GM15510 (cell line): ENCODE data around the gene YPEL3.
A peak's percentile ranks its signal among the peaks of the same experiment; 100 is the strongest.

Experiments used
- POLR2A ChIP-seq: IDR thresholded peaks from 3 replicates; pipeline ENCODE4 v1.6.1; 2011; ENCODE audit warnings: borderline replicate concordance; ENCODE audit not compliant: insufficient read length; ENCODE audit errors: extremely low read depth

The YPEL3 gene

DNA sequence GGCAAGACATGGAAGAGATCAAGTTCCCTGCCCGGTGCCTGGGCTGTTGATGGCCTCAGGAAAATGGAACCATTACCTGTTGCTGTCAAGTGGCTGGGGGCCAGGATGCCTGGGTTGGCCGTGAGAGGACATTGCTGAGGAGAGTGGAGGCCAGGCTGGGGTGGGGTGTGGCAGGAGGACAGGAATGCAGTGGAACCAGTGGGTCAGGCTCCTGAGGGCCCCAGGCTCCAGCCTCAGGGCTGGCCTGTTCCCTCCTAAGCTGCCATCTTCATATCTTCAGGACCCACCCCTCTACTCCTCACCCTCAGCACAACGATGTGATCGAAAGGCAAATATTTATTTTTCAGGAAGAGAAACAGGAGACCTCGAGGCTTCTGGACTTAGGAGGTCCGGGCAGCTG is 8.5 kb upstream of the YPEL3 start:
- TF ChIP-seq POLR2A = no peak

DNA sequence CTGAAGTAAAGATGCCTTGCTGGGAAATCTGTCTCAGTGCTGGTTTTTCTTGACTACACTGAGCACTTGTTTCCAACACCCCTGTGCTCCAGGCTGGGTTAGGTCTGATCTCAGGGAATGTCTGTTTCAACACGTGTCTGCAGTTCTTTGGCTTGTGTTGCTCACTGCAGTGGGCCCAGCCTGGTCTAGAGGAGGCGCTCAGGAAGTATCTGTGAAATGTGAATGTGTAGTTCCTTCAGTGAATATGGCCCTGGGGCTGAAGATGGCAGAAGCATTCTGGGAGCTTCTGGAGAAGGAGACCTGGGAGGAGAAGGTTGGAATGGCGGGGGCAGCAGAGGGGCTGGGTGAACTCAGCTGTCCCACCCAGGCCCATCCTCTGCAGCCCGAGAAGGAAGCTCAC is 8.1 kb upstream of the YPEL3 start:
- no peak for TF ChIP-seq POLR2A

DNA sequence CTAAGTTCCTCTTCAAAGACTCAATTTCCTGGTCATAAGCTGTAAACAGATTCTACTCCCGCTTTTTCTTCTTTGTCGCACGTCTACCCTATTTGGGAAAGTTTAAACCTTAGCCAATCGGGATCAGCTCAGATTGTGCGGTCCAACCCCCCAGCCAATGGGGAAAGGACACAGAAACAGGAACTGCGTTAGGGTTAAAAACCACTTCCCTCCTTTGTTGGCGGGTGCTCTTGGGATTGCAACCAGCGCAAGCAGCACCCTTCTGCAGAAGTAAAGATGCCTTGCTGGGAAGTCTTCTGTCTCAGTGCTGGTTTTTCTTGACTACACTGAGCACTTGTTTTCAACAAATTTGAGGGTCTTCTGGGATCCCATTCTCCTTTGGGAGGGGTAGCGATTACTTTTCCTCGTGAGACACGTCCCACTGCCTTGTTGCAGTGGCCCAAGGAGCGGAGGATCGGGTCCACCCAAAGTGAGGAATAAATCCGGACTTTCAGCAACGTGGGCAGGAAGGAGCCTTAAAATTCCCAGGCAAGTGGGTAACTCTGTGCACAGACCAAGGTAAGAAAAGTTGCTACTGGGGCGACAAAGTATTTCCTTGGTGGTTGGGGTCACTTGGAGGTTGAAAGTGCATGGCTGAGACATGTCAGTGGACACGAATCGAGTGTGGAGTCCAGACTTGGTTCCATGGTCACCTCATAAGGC is 1.0 kb upstream of the YPEL3 start:
- TF ChIP-seq POLR2A = no peak

GRCh38 chr16:30095166-30096078 is 591 bp downstream of the YPEL3 start:
- TF ChIP-seq POLR2A = no peak

DNA sequence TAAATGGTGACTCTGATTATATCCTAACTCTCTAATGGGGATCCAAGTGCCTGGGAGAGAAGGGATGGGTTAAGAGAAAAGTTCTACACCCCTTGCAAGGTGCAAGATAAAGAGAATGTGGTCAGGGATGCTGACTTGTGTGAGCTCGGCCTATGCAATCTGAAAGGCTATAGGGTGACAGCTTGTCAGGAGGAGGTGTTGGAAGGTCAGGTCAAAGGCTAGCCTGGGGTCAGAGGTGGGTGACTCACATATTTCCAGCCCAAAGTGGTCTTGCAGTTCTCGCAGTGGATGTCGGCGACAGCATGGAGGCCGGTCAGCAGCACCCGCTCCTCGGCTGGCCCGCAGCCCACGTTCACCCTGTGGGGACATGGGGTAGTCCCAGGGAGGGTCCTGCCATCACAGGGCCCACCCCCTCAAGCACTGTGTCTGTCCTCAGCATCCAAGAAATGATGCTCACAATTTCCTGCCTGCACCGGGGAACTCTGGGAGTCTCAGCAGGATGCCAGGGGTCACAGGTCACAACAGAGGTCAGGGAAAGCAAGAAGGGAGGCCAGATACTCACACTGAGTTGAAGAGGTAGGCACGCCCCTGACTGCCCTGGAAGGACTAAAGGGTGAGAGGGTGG is 1.4 kb downstream of the YPEL3 start:
- TF ChIP-seq POLR2A = no peak

GRCh38 chr16:30092373-30093010 is 3.5 kb downstream of the YPEL3 start:
- TF ChIP-seq POLR2A = peak; percentile 40

DNA sequence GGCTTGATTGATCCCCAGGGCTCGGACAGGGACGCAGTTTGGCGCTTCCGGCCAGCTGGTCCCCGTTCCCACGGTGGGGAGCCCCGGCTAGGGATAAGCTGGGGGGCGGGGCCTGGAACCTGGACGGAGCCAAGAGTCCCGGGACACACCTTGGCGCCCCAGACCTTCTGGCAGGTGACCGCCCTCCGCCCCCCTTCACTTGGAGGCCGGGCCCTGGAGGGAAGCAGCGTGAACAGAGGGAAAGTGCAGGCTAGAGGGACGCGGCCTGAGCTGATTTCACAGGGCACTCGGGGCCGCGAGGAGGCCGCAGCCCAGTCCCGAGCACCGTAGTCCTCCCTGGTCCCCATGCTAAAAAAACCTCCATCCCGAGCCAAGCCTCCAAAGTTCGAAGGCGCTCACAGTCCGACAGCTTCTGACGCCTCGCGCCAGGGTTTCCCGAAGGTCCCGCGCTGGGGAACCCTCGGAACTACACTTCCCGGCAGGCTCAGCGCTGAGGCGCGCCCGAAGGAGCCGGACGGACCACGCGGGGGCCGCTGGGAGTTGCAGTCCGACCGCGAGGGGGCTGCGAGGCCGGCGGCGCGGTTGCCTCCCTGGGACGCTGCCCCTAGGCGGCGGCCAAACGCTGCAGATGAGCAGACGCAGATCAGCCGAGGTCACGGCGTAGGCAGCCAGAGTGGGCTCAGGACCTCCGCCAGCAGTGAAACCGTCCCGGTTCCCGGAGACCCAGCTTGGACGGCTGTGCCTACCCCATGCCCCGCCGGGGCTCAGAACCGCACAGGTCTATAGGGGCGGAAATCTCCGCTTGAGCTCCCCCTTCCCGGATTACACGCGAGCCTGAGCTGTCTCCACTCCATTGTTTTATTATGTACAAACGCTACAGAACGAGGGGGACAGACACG is 4.3 kb downstream of the YPEL3 start, which contains the start of gene TBX6:
Gene TBX6, minus strand, starts transcription at position 451 of the 899 bp plus-strand sequence. CDS start 731 bp downstream, outside the sequence.
- TF ChIP-seq POLR2A = peak; percentile 76

DNA sequence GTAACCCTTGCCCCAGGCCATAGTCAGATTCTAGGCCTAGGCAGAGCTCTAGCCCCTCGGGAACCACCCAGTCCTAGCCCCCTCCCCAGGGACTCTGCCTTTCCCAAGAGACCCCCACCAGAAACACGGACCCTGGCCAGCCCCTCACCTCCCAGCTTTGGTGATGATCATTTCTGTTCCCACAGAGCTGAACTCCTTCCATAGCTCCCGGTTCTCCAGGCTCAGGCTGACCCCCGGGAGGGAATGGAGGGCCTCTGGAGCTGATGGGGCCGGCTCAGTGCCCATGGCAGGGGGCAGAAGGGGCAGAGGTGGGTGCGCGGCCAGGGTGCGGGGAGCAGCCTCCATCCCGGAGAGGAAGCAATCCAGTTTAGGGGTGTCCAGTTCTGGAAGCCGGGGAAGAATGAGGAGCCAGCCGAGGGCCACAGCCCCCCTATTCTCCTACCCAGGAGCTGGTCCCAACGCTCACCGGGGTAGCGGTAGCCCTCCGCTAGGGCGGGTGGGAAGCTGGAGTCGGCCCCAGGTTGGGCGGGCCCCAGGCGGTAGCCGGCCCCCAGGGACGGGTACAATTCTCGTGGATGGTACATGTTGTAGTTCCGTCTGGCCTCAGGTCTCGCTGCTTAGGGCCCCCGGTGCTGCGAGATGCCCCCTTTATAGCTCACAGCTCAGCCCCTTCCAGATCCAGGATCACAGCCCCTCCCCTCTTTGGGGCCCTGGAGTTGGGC is 5.2 kb downstream of the YPEL3 start:
- TF ChIP-seq POLR2A = no peak

DNA sequence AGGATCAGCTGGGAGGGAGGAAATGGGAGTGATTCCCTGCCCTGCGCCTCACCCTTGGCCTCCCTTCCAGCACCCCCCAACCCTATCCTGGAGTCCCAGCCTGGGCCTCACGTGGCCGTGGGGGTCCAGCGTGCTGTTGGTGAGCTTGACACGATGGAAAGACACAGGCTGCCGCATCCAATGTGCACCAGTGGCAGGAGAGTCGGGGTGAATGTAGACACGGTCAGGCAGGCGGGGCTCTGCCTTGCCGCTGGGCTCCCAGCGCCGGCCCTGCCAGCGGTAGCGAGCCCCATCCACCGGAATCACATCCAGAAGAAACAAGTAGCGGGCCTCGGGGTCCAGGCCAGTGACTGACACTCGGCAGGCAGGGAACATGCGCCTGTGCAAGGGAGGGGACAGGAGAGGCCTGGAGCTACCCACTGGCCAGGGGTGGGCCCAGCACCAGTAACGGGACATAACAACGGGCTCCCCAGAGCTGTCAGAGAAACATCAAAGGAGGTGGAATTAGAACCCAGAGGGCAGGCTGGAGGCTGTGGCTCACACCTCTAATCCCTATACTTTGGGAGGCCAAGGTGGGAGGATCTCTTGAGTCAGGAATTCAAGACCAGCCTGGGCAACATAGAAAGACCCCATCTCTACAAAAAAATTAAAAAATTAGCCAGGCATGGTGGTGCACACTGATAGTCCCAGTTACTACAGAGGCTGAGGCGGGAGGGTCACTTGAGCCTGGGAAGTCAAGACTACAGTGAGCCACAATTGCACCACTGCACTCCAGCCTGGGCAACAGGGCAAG is 7.0 kb downstream of the YPEL3 start:
- TF ChIP-seq POLR2A = no peak

GRCh38 chr16:30088237-30088831 is 7.7 kb downstream of the YPEL3 start:
- TF ChIP-seq POLR2A = no peak

GRCh38 chr16:30087181-30087898 is 8.7 kb downstream of the YPEL3 start:
- no peak for TF ChIP-seq POLR2A
